Tibial nerve (tissue), 3 donors: ENCODE data around the gene LRRC4C.

ENCODE experiments used
- CTCF ChIP-seq, 5 experiments: fragments of 200-600 bp in 3 of 5; fragments of 450-650 bp in 2 of 5; sonication (generic) in 3 of 5; IDR thresholded peaks; one replicate each; pipeline ENCODE4 v1.5.1; 2016 to 2019; ENCODE audit warnings: antibody characterized with exemption in 5 of 5, mild to moderate bottlenecking in 3 of 5, moderate library complexity in 2 of 5
- POLR2A ChIP-seq, 2 donors: fragments of 450-650 bp; IDR thresholded peaks; one replicate each; pipeline ENCODE4 v1.6.1; 2017; ENCODE audit warnings: antibody characterized with exemption in 2 of 2, mild to moderate bottlenecking in 2 of 2, moderate library complexity in 2 of 2

- no peak for TF ChIP-seq POLR2A (IDR thresholded peaks at IDR 0.05)
- no peak for TF ChIP-seq CTCF (IDR thresholded peaks at IDR 0.05)
Observed at GRCh38 chr11:41246399-41246745, 213.1 kb downstream of the LRRC4C start.
